Activated B cell treated with CpG ODN at 0.5 μM for 24 hours (primary cell): ENCODE results near the gene PRKAR1B. TPM values are rescaled to one million over a fixed set of nuclear protein-coding genes. Genes with fewer than 3 reads are reported as not detected.
A peak's percentile ranks its signal among the peaks of the same experiment; 100 is the strongest.

ENCODE experiments used
- ATAC-seq: fragments of 200-7000 bp; cut with Tn5 transposase; one replicate; pipeline ENCODE4 v1.10.0; 2021; ENCODE audit warnings: low read depth, mild to moderate bottlenecking, moderate library complexity
- CTCF ChIA-PET: fragments of 350-600 bp; sonication (Branson Sonifier 250); formaldehyde crosslinking; loops from one replicate; lab custom pipeline; 2021; ENCODE audit warnings: antibody characterized with exemption; lab: Charles Lee
- POLR2A ChIA-PET: fragments of 350-600 bp; sonication (Branson Sonifier 250); formaldehyde crosslinking; loops from one replicate; lab custom pipeline; 2021; ENCODE audit warnings: antibody characterized with exemption; lab: Charles Lee
- DNase-seq: peaks from one replicate; pipeline ENCODE4 v3.0.0; 2022
- H3K27ac Mint-ChIP-seq: one replicate; pipeline ENCODE4 v1.8.0; 2020; ENCODE audit warnings: mixed read lengths
- H3K27me3 Mint-ChIP-seq: one replicate; pipeline ENCODE4 v1.8.0; 2021; ENCODE audit warnings: mixed read lengths
- H3K36me3 Mint-ChIP-seq: one replicate; pipeline ENCODE4 v1.8.0; 2021; ENCODE audit warnings: low read depth, mixed read lengths
- H3K4me1 Mint-ChIP-seq: one replicate; pipeline ENCODE4 v1.8.0; 2021; ENCODE audit warnings: mixed read lengths
- H3K4me3 Mint-ChIP-seq: one replicate; pipeline ENCODE4 v1.8.0; 2020; ENCODE audit warnings: mild to moderate bottlenecking, mixed read lengths
- H3K9me3 Mint-ChIP-seq: one replicate; pipeline ENCODE4 v1.8.0; 2020; ENCODE audit warnings: mixed read lengths
- intact Hi-C: fragments of 100-400 bp; cut with micrococcal nuclease; formaldehyde crosslinking; loops from one replicate; pipeline ENCODE4 v1.15.1; 2024
- total RNA-seq: library from RNA; stranded (reverse); gene quantifications from 2 replicates; pipeline ENCODE4 v1.2.3, GENCODE V29; 2022
- TF ChIP-seq, protein P1 (sequence below): fragments of 200-600 bp; IDR thresholded peaks from one replicate; pipeline ENCODE4 v1.8.0; 2022; ENCODE audit warnings: antibody characterized with exemption, mild to moderate bottlenecking

PRKAR1B gene
- total RNA-seq, 1 donor from 2014 or later, result 17.5 TPM

DNA sequence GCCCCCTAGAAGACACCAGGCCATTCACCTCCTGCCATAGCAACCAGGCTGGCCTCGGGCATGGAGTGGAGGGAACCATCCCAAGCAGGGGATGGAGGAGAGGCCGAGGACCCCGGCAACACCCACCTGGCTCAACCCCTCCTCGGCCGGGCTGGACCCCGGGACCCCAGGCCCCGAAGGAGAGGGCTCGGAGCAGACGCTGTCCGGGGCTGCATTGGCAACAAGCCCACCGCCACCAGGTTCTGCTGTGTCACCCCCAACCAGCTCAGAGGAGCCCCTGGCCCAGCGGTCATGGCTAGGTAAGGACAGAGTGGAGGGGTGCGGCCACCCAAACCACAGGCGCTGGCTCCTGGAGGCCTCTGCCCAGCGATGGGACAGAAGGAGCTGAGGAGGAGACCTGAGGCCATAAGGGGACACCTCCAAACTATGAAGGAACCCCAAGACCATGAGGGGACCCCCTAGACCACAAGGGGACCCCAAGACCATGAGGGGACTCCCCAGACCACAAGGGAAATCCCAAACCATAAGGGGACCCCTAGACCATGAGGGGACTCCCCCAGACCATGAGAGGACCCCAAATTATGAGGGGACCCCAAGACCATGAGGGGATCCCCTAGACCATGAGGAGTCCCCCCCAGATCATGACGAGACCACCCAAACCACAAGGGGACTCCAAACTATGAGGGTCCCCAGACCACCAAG is 132.7 kb downstream of the PRKAR1B start:
- H3K4me1 Mint-ChIP-seq, result peaks cover 24% of the 10 kb centered on the region

GRCh38 chr7:593324-594115 is 133.6 kb downstream of the PRKAR1B start:
- CTCF ChIA-PET, result no interaction called here
- Mint-ChIP-seq H3K27ac (no peak overlapping the region), H3K27me3 (no peaks in the 10 kb centered on the region), H3K9me3 (peaks cover 2% of the 10 kb centered on the region), H3K4me3 (peak overlapping the region; percentile 38), H3K36me3 (peaks cover 10% of the 10 kb centered on the region), H3K4me1 (peaks cover 24% of the 10 kb centered on the region)
- intact Hi-C loops, result loop anchor here (1.0 kb wide), 1 partner anchor 8 kb away; no protein-coding TSS in a partner anchor
- DNase-seq, result peak; percentile 47
- POLR2A ChIA-PET, result interaction anchor here (1.7 kb wide), 1 partner anchor 11 kb away, joined by 5 read pairs; no protein-coding TSS in a partner anchor
- TF ChIP-seq, protein P1, sequence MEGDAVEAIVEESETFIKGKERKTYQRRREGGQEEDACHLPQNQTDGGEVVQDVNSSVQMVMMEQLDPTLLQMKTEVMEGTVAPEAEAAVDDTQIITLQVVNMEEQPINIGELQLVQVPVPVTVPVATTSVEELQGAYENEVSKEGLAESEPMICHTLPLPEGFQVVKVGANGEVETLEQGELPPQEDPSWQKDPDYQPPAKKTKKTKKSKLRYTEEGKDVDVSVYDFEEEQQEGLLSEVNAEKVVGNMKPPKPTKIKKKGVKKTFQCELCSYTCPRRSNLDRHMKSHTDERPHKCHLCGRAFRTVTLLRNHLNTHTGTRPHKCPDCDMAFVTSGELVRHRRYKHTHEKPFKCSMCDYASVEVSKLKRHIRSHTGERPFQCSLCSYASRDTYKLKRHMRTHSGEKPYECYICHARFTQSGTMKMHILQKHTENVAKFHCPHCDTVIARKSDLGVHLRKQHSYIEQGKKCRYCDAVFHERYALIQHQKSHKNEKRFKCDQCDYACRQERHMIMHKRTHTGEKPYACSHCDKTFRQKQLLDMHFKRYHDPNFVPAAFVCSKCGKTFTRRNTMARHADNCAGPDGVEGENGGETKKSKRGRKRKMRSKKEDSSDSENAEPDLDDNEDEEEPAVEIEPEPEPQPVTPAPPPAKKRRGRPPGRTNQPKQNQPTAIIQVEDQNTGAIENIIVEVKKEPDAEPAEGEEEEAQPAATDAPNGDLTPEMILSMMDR, result no peak
- ATAC-seq, result peak; percentile 77

More for the DNA sequence above, 132.7 kb downstream of the PRKAR1B start:
- H3K27me3 Mint-ChIP-seq, result no peaks in the 10 kb centered on the region
- CTCF ChIA-PET, result no interaction called here
- TF ChIP-seq, protein P1, result no peak
- DNase-seq, result no peak
- no peak for ATAC-seq
- H3K9me3 Mint-ChIP-seq, result peaks cover 2% of the 10 kb centered on the region
- peaks cover 2% of the 10 kb centered on the region for H3K36me3 Mint-ChIP-seq
- H3K4me3 Mint-ChIP-seq, result no peak overlapping the region
- POLR2A ChIA-PET, result interaction anchor here (0.6 kb wide), 1 partner anchor 124 kb away, joined by 4 read pairs; no protein-coding TSS in a partner anchor
- intact Hi-C loops, result no loop called here
- H3K27ac Mint-ChIP-seq, result no peak overlapping the region

DNA sequence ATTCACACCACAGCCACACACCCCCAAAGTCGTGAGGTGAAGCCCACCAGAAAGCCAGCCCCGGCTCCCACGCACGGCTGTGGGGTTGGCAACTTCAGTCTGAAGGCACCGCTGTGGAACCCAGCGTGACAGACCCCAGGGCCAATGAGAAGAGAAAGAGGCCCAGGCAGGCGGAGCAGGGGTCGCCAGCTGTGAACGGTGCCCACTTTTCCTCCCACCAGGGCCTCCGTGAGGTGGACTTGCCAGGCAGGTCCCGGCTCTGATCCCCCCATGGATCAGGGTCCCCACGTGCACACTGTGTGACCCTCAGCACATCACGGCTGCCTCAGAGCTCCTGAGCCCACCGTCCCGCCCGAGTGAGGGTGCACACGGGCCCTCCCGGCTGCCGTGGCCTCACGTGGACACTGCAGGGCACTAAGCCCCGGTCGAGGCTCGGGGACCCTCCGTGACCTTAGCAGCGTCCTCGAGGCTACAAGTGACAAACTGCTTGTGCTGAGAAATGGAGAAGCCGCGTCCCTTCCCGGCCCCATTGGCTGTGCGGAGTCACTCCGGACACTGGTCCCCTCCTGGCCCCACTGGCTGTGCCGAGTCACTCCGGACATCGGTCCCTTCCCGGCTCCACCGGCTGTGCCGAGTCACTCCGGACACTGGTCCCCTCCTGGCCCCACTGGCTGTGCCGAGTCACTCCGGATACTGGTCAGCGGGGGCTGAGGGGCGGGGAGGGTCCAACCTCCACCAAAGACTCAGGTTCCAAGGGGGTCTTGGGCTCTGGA is 135.0 kb downstream of the PRKAR1B start:
- Mint-ChIP-seq H3K27me3 (no peaks in the 10 kb centered on the region), H3K4me1 (peaks cover 20% of the 10 kb centered on the region), H3K9me3 (peaks cover 5% of the 10 kb centered on the region), H3K36me3 (peaks cover 14% of the 10 kb centered on the region), H3K4me3 (no peak overlapping the region), H3K27ac (no peak overlapping the region)
- DNase-seq (no peak), ATAC-seq (no peak)
- CTCF ChIA-PET, result no interaction called here
- POLR2A ChIA-PET, result interaction anchor here (1.7 kb wide), 1 partner anchor 12 kb away, joined by 5 read pairs; no protein-coding TSS in a partner anchor
- intact Hi-C loops, result no loop called here
- TF ChIP-seq, protein P1, result no peak

DNA sequence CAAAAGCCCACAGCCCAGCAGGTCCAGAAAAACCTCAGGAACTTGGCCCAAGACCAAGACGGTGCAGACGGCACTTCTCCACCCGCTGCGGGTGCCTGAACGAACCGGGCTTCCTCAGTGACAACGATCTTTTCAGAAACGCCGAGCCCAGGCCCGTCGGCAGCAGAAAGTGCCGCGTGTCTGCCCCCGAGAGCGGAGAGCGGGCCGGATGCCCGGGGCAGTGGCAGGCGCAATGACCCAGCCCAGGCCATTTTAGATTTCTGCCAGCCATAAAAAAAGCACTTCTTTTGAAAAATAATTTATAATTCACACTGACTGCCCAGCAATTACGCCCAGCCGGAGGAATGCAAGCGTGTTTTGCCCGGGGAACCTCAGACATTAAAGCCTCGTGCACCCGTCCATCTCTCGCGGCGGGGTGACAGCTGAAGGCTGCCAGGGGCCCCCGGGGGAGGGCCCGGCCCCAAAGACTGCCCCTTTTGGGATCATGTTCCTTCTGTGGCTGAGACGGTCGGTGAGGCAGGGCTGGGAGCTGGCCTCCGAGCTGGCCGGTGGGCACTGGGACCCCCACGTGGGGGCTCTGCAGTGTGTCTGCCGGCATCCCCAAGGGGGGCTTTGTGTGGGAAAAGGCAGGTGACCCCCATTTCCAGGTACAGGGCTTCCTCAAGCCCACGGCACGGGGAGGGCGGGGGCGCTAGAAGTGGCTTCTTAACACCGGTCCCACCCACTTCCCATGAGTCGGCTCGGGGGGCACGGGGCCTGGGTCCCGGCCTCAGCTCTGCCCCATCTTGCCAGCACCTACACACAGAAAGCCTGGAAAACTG is 136.1 kb downstream of the PRKAR1B start:
- no peak for DNase-seq
- TF ChIP-seq, protein P1, result no peak
- POLR2A ChIA-PET, result no interaction called here
- Mint-ChIP-seq H3K9me3 (peaks cover 5% of the 10 kb centered on the region), H3K27ac (no peak overlapping the region), H3K27me3 (no peaks in the 10 kb centered on the region), H3K4me1 (peaks cover 21% of the 10 kb centered on the region), H3K4me3 (no peak overlapping the region), H3K36me3 (peaks cover 19% of the 10 kb centered on the region)
- CTCF ChIA-PET, result no interaction called here
- ATAC-seq, result no peak
- intact Hi-C loops, result no loop called here
